ENCODE measurements around the gene PDSS2.
"Not testable (repeated sequence)": the region's sequence is repeated elsewhere in the genome, so short reads cannot be mapped to it uniquely, and the experiment has no call there.

The PDSS2 gene

DNA sequence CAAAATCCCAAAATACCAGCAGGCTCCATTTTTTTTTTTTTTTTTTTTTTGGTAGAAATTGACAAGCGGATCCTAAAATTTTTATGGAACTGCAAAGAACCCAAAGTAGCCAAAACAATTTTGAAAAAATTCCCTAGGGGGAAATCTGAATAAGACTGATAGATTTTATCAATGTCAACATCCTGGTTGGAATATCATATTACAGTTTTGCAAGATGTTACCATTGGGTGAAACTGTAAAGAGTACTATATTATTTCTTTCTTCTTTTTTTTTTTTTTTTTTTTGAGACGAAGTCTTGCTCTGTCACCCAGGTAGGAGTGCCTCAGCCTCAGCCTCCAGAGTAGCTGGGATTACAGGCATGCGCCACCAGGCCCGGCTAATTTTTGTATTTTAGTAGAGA lies 314.7 kb downstream of the PDSS2 start:
- no peak for DNase-seq

DNA sequence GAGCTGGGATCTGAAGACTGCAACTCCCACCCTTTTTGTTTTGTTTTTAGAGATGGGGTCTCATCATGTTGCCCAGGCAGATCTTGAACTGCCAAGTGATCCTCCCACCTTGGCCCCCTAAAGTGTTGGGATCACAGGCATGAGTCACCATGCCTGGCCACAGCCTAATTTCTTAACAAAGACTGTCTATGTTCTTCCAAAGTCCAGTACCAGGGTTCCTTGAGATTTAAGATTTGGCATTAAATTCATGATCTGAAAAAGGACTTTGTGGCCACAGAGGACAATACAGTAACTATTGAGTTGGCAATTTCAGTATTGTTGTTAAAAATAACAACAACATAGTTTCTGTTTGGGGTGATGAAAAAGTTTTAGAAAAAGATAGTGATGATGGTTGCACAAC lies 315.4 kb downstream of the PDSS2 start:
- DNase-seq, result no peak

DNA sequence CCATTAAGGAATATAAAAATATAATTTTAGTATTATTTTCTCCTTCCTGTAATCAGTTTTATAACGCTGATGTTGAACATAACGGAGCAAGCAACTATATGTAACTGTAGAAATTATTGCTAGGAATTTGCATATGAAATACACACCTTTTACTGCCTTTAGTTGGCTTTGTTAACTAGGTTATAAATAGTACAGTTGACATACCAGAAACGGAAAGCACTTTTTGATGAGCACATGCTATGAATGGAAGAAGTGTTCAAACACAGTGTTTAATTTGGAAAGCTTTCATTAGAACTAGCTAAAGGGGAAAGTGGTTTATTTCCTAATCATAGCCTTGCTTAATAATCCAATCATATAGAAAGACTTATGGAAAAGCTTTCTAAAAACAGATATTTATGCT lies 318.8 kb downstream of the PDSS2 start:
- no peak for DNase-seq

DNA sequence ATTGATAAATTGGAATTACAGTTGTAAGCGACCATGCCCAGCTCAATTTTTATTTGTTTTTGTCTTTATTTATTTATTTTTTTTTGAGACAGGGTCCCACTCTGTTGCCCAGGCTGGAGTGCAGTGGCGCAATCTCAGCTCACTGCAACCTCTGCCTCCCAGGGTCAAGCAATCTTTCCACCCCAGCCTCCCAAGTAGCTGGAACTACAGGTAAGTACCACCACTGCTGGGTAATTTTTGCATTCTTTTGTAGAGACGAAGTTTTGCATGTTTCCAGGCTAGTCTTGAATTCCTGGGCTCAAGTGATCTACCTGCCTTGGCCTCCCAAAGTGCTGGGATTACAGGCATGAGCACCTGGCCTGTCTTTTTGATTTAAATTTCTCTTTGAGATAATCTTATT lies 323.0 kb downstream of the PDSS2 start:
- DNase-seq, result not testable (repeated sequence)

DNA sequence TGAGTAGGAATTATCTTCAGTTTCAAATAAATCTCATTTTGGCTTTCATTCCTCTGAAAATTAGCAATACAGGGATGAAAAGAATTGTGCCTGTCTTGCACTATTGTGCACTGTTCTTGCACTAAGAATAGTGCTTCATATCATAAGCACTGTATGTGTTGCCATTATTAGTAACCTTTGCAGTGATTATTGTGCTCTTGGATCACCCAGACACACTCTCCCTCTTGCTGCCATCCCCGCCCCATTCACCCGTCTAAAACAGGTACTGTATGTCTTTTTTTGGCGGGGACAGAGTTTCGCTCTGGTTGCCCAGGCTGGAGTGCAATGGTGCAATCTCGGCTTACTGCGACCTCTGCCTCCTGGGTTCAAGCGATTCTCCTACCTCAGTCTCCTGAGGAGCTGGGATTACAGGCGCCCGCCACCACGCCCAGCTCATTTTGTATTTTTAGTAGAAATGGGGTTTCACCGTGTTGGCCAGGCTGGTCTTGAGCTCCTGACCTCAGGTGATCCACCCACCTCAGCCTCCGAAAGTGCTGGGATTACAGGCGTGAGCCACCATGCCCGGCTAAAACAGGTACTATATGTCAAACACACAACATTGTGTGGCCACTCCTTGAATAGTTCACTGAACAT lies 324.2 kb downstream of the PDSS2 start:
- DNase-seq, result not testable (repeated sequence)

DNA sequence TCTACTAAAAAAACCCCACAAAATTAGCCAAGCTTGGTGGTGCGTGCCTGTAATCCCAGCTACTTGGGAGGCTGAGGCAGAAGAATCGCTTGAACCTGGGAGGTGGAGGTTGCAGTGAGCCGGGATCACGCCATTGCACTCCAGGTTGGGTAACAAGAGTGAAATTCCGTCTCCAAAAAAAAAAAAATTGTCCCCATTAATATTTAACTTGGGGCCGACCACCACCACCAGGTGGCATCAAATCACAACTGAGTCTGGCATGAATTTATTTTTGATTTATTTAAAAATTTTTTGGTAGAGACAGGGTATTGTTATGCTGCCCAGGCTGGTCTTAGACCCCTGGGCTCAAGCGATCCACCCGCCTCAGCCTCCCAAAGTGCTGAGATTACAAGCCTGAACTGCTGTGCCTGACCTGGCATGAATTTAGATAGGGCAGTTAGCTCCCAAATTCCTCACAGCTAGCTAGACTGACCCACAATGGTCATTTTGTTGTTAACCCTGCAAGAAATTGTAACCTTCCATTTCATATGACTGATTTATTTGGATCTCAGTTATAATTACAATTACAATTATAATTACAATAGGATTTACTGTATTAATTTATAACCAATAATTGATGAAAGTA lies 326.9 kb downstream of the PDSS2 start:
- peak; percentile 15 for DNase-seq

DNA sequence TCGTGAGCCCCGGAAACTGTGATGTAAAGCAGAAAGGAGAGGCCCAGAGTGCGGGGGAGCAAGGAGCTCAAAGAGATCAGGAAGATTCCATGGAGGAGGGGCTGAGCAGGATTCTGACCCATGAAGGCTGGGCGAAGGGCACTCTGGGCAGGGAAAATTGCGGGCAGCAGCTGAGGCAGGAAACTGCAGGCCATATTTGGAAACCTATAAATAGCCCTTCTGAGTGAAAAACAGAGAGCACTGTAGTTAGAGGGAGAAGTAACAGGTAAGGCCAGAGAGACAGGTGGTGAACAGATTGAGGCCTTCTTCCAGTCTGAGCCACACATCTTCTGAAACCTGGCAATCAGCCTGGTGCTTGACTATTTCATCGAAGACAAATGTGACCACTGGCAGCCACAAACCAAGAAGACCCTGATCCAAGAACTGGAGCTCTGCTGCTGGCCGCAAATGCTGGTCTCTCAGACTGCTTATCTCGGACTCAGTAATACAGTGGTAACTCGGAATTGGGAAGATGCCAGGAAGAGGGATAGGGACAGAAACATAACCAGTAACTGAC lies 329.9 kb downstream of the PDSS2 start:
- DNase-seq, result no peak

DNA sequence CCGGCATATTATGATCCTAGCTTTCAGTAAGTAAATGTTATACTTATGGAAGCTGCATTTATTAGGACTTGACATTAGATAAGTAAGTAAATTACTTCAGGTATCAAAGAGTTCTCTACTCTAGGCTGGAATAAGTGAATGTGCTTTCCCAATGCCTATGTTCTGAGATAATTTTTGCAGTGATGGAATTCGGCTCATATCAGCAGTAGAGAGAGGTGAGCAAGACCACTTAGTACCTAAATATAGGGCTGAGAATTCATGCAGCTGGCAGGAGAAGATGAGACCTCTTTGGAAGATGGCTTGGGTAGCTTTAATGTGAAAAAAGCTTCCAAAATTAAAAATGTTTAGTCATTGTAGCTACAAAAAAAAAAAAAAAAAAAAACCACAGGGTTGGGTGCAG lies 330.8 kb downstream of the PDSS2 start:
- no peak for DNase-seq

DNA sequence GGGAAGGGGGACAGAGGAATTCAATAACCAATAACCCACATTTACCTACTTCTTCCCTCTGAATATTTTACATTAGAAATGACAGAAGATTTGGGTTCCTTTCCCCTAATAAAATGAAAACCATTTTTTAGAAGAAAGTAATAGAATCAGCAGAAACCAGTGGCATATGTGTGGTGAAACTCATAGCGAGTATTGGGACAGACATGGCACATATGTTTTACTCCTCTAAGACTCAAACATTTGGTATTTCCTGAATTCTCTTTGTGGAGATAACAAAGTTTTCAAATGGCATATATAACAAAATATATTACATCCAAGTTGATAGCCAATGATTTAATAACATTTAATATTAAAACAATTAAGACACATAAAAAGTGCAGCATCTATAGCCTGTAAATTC lies 331.2 kb downstream of the PDSS2 start:
- no peak for DNase-seq

DNA sequence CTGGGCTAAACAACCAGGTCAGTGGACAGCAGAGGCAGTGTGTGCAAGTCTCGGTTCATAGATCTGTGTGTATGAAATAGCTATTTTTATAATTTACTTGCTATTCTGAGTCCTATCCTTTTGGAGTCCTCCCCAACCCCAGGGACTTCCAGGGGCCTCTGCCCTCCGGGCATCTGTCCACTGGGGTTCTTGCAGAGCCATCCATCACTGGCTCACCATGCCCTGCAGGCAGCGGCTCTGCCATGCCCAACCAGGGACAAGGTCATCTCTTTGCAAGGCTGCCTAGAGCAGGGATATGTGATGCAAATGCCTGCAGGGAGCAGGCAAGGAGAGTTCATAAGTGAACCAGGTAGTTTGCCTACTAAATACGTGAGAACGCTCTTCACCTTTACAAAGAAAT lies 333.6 kb downstream of the PDSS2 start:
- DNase-seq, result no peak

DNA sequence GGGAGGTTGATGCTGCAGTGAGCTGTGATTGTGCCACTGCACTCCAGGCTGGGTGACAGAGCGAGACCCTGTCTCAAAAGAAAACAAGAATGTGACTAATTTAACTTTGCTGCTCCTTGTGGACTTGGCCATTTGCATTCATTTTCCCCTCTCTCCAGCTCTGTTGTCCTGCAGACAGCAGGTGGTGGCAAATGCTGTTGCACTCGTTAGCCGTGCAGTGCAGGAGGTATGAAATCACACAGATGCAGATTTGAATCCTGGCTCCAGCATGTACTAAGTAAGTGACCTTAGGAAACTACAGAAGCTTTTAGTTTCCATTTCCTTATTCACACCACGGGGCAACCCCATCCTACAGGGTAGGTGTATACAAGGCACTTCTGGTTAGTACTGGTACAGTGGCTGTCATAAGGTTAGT lies 334.4 kb downstream of the PDSS2 start:
- no peak for DNase-seq

DNA sequence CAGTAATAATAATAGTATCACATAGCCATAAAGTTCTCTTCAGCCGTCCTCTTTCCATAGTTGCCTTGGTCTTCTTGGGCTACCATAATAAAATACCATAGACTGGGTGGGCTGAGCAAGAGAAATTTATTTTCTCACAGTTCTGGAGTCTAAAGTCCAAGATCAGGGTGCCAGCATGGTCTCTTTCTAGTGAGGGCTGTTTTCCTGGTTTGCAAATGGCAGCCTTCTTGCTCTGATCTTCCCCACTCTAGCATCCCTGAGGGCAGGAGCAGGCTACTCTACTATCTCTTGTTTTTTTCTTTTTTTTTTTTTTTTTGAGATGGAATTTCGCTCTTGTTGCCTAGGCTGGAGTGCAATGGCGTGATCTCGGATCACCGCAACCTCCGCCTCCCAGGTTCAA lies 335.9 kb downstream of the PDSS2 start:
- no peak for DNase-seq

DNA sequence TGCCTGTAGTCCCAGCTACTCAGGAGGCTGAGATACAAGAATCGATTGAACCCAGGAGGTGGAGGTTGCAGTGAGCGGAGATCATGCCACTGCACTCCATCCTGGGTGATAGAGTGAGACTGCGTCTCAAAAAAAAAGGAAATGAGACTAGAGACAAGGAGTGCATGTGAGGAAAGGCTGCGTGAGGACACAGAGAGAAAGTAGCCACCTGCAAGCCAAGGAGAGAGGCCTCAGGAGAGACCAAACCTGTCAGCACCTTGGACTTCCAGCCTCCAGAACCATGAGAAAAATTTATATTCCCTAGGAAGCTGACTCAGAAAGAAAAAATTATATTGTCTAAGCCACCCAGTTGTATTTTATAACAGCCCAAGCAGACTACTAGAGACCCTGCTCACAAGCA lies 336.6 kb downstream of the PDSS2 start:
- no peak for DNase-seq

DNA sequence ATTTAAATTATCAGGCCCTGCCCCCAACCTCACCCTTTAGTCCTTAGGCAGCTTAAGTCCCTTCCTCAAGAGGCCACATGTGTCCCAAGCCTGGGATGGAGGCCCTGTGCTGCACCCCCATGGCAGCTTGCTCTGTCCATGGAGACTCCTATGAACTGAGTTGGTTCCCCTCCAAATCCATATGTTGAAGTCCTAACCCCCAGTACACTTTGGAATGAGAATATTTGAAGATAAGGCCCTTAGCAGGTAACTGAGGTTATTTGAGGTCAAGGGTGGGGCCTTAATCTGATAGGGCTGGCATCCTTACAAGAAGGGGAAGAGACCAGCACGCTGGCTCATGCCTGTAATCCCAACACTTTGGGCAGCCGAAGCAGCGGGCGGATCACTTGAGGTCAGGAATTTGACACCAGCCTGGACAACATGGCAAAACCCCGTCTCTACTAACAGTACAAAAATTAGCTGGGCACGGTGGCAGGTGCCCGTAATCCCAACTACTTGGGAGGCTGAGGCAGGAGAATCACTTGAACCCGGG lies 337.3 kb downstream of the PDSS2 start:
- no peak for DNase-seq

DNA sequence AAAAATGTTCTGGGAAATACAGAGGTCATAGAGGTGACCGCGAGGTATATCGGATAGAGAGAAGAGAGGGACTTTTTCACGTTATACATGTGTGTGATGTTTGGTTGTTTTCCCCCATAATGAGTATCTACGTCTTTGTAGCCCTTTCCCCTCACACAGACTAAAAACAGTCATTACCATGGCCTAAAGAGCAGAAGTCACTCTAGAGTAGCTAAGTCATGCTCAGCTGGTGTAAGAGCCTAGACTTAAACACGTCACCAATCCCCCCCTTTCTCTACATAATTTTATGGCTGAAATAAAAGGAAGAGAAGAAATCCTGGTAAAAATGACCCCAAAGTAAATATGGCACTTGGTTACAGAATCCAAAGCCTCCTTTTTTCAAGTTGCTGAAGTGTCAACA lies 338.1 kb downstream of the PDSS2 start:
- no peak for DNase-seq

DNA sequence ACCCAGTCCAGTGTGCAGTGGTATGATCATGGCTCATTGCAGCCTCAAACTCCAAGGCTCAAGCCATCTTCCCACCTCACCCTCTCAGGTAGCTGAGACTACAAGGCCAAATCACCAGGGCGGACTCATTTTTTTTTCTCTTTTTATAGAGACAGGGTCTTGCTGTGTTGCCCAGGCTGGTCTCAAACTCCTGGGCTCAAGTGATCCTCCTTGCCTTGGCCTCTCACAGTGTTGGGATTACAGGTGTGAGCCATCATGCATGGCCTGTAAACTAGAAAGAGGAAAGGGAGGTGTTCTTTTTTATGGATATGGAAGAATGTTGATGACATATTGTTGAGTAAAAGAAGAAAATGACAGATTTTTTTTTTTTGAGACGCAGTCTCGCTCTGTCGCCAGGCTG lies 339.0 kb downstream of the PDSS2 start:
- DNase-seq, result no peak

DNA sequence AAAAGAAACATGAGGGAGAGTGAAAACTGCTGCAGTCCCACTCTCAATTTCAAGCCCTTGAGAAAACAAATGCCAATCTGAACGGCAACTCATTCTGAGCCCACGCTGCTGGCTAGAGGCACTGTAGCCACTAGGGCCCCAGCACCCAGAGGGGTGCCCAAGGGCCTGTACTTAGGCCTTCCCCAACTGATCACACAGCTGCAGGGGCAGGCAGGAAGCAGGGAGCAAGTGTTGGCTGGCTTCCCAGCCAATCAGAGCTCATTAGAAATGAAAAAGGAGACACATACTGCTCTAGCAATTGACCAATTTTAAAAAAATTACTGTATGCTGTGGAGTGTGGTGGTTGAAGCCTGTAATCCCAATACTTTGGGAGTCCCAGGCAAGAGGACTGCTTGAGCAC lies 340.4 kb downstream of the PDSS2 start:
- no peak for DNase-seq

DNA sequence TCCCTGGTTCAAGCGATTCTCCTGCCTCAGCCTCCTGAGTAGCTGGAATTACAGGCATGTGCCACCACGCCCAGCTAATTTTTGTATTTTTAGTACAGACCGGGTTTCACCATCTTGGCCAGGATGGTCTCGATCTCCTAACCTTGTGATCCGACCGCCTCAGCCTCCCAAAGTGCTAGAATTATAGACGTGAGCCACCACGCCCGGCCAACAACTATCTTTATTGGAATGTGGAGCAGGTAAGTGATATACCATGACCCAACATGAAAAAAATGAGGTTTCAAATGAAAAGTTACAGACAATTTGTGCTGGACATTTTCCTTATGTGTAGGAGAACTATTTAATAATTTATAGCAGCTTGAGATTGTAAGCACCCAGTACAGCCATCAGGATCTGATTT lies 340.8 kb downstream of the PDSS2 start:
- DNase-seq, result not testable (repeated sequence)

DNA sequence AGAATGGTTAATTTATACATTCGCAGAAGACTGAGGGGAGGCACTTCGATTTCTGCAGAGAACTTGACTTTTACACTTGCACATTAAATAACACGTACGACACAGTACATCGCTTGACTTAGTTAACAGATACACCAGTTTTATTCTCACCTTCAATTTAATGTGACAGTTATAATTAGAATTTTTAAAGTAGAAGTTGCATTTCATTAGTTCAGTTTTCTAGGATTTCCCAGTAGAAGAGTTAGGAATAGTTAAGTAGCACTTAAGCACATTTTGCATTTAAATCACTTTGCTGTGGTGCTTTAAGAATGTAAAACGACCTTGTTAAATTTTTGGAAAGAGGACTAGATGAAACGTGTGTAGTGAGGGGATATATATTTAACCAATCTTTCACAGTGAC lies 342.4 kb downstream of the PDSS2 start:
- DNase-seq, result no peak

DNA sequence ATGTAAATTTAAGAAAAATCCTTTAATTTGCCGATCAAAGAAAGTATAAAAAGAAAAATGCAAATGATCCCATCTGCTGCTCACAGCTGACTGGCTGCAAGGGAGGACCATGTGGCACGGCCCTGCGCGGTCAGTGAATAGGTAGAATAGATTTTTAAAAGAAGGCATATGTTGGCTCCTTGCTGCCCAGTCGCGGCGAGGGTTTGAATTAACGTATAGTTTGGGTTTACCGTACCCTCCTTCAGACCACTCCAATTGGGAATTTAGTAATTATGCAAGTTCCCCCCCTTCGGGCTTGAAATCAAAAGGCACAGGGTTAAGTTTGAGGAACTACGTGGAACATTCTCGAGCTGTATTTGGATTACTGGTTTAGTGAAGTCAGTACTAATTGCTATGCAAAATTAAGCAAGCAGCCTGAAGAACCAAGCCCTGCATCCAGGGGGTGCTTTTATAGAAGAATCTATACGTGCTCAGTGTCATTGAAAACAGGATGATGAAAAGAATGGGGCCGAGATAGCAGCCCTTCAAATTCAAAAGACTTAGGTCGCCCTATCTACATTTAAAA lies 343.0 kb downstream of the PDSS2 start:
- DNase-seq, result peak; percentile 30

DNA sequence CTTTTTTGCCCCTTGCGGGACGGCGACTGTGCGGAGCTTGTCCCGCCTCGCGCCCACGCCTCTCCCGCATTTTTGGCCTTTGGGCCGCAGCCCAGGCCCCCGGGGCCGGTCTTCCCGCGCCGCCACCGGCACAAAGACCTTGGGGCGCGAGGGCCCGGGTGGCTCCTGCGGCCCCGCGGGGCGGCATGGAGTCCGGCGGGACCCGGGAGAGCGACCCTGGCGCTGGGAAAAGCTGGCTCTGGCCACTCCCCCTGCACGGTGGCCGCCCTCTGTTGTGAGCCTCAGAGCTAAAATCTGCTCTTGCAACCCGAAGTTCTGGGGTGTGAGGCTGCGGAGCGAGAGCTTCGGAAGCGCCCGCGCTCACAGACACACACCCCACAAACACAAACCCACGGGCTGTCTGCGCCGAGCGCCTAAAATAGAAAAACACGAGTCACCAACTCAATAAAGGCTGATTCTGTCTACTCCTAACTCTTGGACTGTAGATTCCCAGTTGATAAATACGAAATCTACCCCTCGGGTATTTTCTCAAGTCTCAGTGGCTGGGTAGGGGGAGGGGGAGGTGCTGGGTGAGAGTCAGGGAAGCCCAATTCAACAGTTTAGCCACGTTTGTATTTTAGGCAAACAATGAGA lies 343.6 kb downstream of the PDSS2 start:
- peak; percentile 22 for DNase-seq

DNA sequence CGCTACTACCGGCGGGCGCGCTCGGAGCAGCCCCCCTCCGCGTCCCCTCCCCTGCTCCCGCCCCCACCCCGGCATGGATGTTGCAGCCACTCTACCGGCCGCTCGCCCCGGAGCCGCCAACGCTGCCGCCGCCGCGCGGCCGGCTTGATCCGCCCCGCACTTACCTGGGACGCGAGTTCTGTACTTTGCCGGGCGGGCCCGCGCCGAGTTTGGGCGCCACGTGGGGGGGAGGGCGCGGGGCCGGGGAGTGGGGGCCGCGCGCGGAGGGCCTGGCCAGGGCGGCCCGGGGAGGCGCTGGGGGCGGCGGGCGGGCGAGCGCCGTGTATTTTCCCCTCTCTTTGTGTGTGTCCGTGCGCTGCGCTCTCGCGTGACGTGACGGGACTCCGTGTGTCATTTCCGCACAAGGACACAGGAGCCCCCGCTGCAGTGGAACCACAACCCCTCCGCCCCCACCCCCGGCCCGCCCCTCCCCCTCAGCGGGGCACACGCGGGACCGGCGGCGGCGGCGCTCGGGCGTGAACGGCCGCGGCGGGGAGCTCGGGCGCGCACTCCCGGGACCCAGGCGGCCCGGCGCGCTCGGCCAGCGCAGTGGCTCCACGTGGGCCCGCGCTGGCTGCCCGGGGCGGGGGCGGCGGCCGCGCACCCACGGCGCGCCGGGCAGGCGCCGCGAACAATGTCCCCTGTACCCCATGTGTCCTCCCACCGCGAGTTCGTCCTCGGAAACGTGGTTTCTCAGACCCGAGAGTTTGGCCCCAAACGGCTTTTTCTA lies 344.3 kb downstream of the PDSS2 start, which contains the start of gene BEND3:
TSS of gene BEND3 (minus strand) at position 590 of the 769 bp plus-strand sequence. CDS start 16,230 bp downstream, outside the sequence.
- peak; percentile 63 for DNase-seq
